NB4 (cell line): ENCODE data around the gene PPP2R5B.

ENCODE experiments used
- CTCF ChIP-seq: IDR thresholded peaks from one replicate; pipeline ENCODE4 v1.5.1; 2012; ENCODE audit warnings: low read depth, low read length
- MAX ChIP-seq: IDR thresholded peaks from 2 replicates; pipeline ENCODE4 v1.6.1; 2011; ENCODE audit warnings: low read depth, low read length
- MYC ChIP-seq: IDR thresholded peaks from 2 replicates; pipeline ENCODE4 v1.6.1; 2011; ENCODE audit warnings: low read depth, low read length
- POLR2A ChIP-seq: IDR thresholded peaks from 2 replicates; pipeline ENCODE4 v1.6.1; 2011; ENCODE audit warnings: mild to moderate bottlenecking; ENCODE audit not compliant: insufficient read length; ENCODE audit errors: extremely low read depth

- TF ChIP-seq CTCF (no peak), POLR2A (no peak), MAX (no peak), MYC (no peak)
Measured at GRCh38 chr11:64879244-64879900, 45.1 kb upstream of the PPP2R5B start.
